NB4 (cell line): Measurements from ENCODE around the gene CFAP58.

Source experiments
- DNase-seq: peaks from one replicate; pipeline ENCODE4 v3.0.0; 2010; ENCODE audit warnings: low read depth
- H3K4me3 ChIP-seq: one replicate; pipeline ENCODE4 v1.5.1; 2011; ENCODE audit warnings: mild to moderate bottlenecking, low read depth, low read length, moderate library complexity
- MAX ChIP-seq: IDR thresholded peaks from 2 replicates; pipeline ENCODE4 v1.6.1; 2011; ENCODE audit warnings: low read depth, low read length
- MYC ChIP-seq: IDR thresholded peaks from 2 replicates; pipeline ENCODE4 v1.6.1; 2011; ENCODE audit warnings: low read depth, low read length
- POLR2A ChIP-seq: IDR thresholded peaks from 2 replicates; pipeline ENCODE4 v1.6.1; 2011; ENCODE audit warnings: mild to moderate bottlenecking; ENCODE audit not compliant: insufficient read length; ENCODE audit errors: extremely low read depth
- TF ChIP-seq, protein P1 (sequence below): IDR thresholded peaks from one replicate; pipeline ENCODE4 v1.5.1; 2012; ENCODE audit warnings: low read depth, low read length

CFAP58 gene

DNA sequence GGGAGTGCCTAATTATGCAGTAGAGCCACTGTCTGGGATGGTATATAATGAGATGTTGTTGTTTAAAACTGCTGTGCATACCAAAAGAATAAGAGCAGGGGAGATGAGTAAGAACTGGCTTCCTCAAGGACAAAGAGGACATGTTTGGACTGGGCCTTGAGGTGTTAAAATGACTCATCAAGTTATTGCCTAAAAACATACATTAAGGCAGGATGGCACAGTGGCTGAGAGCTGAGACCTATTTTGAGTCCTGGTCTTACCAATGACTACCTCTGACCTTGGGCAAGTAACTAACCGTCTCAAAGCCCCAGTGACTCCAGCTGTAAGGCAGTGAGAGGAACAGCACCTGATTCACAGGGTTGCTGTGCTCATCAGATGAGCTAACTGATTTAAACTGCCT is 71.1 kb downstream of the CFAP58 start:
- TF ChIP-seq, protein P1, sequence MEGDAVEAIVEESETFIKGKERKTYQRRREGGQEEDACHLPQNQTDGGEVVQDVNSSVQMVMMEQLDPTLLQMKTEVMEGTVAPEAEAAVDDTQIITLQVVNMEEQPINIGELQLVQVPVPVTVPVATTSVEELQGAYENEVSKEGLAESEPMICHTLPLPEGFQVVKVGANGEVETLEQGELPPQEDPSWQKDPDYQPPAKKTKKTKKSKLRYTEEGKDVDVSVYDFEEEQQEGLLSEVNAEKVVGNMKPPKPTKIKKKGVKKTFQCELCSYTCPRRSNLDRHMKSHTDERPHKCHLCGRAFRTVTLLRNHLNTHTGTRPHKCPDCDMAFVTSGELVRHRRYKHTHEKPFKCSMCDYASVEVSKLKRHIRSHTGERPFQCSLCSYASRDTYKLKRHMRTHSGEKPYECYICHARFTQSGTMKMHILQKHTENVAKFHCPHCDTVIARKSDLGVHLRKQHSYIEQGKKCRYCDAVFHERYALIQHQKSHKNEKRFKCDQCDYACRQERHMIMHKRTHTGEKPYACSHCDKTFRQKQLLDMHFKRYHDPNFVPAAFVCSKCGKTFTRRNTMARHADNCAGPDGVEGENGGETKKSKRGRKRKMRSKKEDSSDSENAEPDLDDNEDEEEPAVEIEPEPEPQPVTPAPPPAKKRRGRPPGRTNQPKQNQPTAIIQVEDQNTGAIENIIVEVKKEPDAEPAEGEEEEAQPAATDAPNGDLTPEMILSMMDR = no peak
- peak; percentile 31 for DNase-seq
- no peak overlapping the region for H3K4me3 ChIP-seq

- no peak for DNase-seq
- no peak for TF ChIP-seq MYC
- TF ChIP-seq, protein P1 = no peak
- no peak for TF ChIP-seq POLR2A
- no peak for TF ChIP-seq MAX
- H3K4me3 ChIP-seq = no peak overlapping the region
These were observed 74.4 kb downstream of the CFAP58 start for GRCh38 chr10:104427989-104428388.

DNA sequence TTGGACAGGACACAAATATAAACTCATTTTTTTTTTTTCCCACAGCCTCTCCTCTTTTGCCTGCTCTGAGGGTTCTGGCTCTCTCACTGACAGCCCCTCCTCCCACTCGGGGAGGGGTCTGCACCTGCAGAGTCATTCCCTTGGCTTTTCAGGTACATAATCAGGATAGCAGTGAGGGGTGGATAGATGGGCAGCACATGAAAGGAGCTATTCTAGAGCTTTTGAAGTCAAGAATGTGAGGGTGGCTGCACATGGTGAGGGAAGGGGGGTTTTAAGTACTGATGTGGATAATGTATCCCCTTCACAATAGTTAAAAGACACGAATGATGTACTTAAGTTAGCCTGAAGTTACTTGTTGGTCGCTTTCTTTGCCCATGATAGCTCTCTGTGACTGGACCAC is 76.2 kb downstream of the CFAP58 start:
- TF ChIP-seq MAX = no peak
- TF ChIP-seq POLR2A = no peak
- TF ChIP-seq MYC = no peak
- TF ChIP-seq, protein P1 = no peak
- no peak overlapping the region for H3K4me3 ChIP-seq
- DNase-seq = no peak

- H3K4me3 ChIP-seq = no peak overlapping the region
- TF ChIP-seq MYC (no peak), MAX (no peak), POLR2A (no peak)
- TF ChIP-seq, protein P1 = no peak
- DNase-seq = no peak
These were observed 76.7 kb downstream of the CFAP58 start for GRCh38 chr10:104430360-104430759.

DNA sequence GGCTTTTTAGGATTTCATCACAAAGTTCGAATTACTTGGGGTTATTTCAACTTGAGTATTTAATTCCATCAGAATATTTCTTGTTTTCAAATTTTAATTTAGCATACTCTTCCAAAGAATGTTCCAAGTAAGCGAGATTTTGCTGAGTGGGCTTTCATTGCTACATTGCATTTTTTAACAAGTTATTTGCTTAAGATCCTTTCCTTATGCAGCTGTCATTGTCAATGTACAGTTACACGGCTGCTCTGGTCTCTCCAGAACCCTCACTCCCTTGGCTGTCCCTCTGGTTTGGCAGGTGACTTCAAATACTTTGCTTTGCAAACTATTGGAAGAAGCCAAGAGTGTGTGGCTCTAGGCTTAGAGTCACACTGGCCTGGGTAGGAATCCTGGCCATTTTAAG is 80.0 kb downstream of the CFAP58 start:
- no peak overlapping the region for H3K4me3 ChIP-seq
- no peak for DNase-seq
- no peak for TF ChIP-seq MYC
- TF ChIP-seq, protein P1 = no peak
- TF ChIP-seq POLR2A = no peak
- TF ChIP-seq MAX = no peak

DNA sequence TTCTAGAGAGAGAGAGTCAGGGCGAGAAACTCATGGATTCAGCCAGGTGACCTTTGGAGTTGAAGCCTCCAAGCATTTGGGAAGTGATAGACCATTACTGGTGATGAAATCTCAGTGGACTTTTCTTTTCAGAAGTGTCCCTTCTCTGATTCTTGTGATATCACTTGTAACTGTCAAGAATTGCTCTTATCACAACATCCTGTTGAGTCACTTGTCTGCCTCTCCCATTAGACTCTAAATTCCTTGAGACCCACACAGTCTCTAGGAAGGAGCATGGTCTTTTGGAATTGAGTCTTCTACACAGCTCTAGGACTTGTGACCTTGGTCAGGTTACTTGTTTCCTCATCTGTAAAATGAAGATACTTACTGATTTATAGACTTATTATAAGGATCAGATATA is 81.0 kb downstream of the CFAP58 start:
- DNase-seq = no peak
- TF ChIP-seq MYC (no peak), POLR2A (no peak)
- no peak overlapping the region for H3K4me3 ChIP-seq
